D341Med (cell line): ENCODE results near the gene LRMDA.

Source experiments
- DNase-seq: peaks from one replicate; pipeline ENCODE4 v3.0.0; 2012; ENCODE audit warnings: low spot score

LRMDA gene

DNA sequence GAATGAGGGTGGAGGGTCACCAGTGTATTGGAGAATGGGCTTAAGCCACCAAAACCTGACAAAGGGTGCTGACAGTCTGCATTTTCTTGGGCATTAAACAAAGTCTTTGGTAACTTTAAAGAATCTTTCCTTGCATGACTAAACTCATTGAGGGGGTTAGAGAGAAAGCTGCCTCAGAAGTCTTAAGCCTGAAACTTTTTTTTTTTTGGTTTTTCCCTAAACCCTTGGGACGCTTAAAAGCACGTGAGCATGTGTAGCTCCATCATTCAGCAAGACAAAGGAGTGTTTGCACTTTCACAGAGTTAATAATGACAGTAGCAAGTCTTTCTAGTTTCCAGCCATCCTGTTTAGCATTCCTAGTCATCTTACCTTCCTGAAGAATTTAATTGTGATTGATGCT, 110.7 kb downstream of the LRMDA start:
- no peak for DNase-seq

DNA sequence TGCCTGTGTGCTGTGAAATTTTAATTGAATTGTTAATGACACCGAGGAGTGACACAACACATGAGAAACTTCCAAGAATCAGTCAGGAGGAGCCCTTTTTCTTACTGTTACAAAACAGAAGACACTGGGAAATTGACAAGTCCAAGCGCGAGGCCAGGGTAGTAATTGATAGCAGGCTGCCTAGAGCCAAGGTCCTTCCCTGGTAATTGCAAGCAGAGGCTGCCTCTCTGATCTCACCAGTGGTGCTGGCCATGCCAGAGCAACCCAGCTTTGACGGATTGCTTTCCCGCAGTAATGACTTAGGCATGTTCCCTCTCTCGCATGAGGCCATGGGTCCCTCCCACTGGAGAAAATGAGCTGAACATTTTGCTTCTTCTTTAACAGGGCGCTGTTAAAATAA, 111.5 kb downstream of the LRMDA start:
- DNase-seq: no peak

DNA sequence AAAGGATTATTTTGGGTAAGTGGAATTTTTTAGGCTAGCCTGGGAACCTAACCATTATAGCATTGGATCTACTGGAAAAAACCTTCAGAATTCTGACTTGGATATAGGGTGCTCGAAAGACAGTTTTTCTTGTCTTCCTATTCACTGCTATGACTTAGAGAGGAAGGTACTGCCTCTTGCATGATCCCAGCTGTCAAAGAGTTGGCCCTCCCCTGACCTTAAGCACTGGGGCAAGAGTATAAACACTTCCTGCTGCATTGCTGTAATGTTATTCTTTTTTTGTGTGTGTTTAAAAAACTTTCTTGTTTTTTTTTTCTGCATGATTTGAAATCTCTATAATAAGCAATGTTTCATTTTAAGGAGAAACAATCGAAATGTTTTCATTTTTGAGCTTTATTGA, 113.0 kb downstream of the LRMDA start:
- no peak for DNase-seq

DNA sequence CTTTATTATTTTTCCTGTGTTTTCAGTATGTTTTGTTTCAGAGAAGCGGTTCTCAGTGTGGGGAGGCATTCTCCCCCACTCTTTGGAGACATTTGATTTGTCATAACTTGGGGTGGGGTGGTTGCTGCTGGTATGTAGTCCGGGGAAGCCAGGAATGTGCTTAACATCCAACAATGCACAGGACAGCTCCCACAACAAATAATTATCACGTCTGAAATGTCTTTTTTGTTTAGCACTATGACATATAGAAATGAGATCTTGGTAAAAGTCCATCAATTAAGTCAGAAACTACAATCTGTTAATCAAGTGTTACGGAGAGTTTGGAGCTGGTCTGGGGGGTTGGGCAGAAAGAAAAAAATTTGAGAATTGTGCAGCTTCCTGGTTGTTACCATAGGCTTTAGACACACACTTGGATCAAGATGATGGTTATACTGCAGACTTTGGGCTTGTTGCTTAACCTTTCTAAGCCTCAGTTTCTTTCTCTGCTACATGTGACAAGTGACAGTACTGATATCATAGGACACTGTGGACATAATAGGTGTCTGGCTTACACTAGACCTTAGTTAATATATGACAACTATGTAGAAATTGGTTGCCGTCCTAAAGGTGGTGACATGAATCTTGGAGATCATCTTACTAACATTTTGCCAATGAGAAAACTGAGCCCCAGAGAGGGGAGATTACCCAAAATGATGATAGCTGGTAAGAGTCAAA, 113.7 kb downstream of the LRMDA start:
- no peak for DNase-seq

DNA sequence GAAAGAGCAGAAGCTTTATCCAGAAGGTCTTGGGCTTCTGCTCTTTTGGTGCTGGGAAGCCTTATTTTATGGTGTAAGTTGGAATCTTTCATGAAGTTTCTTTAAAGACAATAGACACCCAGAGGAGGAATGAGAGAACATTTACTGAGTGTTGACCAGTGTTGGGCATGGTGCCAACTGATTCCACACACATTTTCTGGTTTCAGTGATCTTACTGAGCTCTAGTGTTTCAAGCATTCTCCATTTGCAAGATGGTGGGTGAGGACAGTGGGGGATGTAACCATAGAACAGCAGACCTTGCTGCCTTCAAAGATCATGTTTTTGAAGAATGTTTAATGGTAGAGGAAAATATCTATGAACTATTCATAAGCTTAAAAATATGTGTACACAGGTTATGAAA, 114.6 kb downstream of the LRMDA start:
- DNase-seq: no peak

DNA sequence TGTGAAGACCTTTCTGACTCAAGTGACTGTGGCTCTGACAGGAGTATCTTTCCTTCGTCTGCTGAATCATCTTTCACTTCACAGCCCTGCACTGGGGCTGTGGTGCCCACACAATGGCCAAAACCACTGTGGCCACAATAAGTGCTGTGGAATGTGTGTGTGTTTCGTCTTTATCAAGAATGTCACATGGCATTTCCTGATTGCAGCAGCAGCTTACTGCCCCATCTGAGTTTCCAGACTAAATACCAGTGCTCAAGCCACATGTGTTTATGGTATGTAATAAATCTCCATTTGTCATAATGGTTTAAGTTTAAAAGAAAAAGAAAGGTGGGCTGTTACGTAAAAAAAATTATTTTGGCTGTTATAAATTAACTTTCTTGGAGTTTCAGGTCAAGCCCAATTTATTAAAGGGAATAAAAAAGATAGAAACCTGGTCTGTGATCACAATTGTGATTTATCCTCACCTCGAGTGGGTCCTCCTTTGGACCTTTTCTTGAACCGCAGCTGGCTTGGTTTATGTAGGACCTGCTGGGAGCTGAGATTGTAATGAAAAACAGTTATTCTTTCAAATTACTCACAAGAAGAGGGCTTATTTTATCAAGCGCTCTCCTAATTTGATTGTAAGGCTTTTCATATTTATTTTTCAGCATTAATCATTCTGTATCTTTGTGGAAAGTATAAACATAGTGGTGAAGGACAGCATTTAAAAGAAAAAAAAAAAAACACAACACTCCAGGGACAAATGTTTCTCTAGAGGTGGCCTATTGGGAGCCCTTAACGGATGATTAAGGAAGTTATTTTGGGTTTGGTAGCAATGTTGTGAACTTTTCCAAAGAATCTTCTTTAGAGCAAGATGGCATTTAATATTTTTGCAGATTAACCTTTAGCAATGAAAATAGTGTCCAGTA, 116.2 kb downstream of the LRMDA start:
- DNase-seq: no peak

DNA sequence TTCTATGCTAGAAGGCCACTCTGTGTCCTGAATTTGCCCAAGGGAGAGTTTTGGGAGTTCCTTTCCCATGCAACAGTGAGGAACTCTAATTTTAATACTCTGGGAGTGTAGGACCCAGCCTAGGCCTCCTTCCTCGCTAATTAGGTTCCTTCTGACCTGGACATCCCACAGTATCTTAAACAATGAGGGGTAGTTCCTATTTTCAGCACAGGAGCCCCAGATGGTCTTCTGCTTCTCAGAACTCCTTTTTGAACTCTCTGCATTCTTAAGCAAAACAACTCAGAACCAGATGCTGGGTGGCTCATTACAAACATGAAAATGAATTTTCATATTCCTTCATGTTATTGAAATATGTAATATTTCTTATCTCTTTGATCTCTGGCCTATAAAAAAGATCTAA, 116.9 kb downstream of the LRMDA start:
- DNase-seq: no peak

DNA sequence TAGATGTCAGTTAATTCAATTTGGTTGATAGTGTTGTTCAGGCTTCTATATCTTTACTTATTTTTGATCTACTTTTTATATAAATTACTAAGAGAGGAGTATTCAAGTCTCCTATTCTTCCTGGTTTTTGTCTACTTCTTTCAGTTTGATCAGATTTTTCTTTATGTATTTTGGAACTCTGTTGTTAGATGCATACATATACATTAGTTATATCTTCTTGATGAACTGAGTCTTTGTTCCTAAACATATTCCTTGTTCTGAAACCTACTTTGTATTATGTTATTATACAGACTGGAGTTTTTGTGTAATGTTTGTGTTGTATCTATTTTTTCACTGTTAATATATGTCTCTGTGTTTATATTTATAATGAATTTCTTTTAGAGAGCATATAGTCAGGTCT, 118.8 kb downstream of the LRMDA start:
- no peak for DNase-seq

DNA sequence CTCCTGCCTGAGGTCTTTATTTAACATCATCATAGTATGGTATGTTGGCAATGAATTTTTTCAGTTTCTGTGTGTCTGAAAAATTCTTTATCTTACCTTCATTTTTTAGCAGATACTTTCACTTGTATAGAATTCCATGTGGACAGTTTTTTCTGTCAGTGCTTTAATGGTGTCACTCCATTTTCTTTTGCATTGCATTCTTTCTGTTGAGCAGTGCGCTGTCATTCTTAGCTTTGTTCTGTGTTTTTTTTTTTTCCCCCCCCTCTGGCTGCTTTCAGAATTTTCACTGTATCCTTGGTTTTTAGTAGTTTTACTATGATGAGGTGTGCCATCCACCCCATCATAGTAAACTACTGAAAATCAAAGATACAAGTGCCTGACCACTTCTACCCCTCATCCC, 120.7 kb downstream of the LRMDA start:
- no peak for DNase-seq

DNA sequence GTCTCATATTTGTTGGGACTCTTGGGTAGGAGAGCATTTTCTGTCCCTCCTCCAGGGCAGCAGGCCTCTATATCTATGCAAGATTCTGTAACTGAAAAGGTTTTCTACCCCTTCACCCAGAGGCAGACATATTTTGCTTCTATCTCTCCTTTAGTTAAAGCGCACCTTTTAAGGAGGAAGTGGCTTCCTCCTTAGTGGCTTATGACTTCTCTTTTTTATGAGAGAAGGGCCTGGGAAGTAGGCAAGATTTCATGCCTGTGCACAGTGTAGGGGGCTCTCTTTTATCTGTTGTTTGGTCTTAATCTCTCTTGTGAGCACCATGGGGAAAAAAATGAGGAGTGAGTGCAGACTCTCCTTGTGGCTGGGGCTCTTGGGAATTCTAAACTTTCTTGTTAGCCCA, 122.1 kb downstream of the LRMDA start:
- DNase-seq: no peak

DNA sequence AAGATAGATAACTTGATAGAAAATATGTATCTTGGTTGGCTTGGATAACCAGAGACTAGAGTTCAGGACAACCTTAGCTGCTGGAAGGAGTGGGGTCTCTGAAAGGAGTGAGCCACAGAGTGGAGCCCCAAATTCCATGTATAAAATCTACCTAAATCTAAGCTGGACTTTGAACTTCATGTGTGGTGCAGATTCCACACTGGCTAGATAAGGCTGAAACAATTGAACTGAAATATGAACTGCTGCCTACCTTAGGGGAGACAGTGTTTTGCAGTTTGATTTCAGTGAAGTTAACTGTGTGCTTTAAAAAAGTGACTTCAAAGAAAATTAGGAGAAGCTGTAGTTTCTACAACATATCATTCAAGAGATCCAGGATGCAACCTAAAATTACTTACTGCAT, 123.9 kb downstream of the LRMDA start:
- DNase-seq: no peak

DNA sequence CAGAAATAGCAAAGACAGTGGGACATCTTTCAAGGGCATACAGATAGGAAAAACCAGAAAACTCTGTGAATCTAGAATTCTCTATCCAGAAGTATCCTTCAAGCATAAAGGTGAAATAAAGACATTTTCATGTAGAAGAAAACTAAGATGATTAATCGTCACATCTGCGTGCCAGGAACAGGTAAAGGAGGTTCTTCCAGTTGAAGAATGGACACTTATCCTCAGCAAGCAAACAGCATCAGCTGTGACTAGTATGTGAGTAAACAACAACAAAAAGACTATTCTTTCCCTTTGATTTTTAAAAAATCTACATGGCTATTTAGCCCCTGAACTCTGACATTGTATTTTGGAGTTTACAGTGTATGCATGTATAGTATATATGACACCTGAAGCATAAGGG, 124.9 kb downstream of the LRMDA start:
- DNase-seq: no peak

DNA sequence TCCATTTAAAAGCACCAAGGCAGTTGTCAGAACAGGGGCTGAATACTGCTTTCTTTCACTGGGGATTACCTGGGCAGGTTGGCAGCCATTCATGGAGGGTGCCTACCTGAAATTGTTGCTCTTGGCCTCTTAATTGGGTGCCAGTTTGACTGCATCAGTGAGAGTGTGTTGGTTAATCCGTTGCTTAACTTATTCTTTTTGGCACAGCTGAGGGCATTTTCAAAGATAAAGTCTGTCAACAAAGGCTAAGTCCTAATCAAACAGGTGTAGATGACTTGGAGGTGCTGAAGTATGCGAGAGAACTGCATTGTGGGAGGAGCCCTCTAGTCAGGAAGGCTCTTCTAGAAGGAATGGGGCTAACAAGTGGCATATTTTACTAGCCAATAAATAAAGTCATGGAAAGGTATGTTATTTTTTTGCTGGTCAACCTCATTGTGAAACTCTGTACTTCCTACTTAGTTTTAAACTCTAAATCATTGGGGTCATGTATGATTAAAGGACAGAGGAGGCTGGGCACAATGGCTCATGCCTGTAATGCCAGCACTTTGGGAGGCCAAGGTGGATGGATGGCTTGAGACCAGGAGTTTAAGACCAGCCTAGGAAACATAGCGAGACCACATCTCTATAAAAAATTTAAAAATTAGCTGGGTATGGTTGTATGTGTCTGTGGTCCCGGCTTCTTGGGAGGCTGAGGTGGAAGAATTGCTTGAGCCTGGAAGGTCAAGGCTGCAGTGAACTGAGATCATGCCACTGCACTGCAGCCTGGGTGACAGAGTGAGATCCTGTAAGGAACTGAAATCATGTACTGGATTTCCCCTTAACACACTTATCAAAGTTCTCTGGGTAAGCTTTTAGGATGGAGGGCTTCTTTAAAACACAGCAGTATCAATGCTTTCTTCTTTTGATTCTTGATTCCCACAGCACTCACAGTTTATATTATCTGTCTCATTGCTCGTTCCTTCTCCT, 134.1 kb downstream of the LRMDA start:
- no peak for DNase-seq

DNA sequence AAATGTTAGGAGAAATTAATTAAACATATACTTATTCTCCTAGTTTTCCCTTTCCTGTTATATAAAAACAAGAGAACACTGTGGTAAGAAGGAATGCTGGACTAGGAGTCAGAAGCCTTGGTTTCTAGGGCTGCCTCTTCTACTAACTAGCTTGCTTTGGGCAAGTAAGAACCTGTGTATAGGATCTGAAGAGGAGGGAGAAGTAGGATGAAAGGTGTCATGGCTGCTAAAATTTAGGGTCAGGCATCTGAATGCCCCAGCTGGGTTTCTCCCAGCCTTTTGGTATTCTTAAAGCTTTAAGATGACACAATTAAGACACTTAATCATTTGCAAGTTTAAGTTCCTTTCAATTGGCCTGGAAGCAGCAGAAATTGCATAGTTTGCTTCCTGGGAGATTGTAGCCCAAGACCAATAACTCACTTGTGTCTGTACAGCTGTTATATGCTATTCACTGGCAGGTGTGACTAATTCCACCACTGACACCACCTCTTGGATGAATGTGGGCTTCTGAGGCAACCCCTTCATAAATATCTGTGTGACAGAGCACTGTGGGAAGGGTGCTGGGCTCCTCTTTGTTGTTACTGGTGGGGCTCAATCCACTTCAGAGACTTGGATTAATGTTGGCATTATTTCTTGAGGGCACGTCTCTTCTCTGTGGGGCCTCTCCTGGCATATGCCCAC, 137.2 kb downstream of the LRMDA start:
- DNase-seq: no peak

DNA sequence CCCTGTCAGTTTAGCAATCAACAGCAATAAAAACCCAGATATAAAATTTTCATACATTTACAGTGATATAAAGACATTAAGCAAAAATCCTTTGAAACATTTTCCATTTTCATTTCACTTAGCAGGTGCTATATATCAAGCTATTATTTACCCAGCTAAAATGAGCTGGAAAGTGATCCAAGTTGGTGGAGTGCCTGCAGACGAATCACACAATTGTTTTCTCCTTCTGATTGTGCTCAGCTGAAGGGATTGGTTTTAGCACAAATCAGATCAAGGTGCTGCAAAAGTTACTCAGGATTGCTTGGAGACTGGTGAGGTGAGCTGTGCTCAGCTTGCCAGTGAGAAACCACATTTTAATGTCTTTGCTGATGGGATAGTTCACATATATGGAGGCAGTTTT, 138.1 kb downstream of the LRMDA start:
- no peak for DNase-seq

DNA sequence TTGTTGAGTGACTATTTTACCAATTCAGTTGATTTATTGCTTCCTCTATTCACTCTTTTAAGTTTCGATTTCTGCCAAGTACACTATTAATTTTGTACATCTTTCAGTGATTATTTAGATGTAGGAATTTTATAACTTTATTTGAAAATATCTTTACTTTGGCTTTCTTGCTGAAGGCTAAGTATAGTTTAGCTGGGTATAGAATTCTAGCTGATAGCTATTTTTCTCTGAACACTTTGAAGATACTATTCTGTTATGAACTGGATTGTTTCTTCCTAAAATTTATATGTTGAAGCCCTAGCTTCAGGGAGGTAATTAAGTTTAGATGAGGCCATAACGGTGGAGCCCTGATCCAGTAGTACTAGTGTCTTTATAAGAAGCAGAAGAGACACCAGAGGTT, 141.1 kb downstream of the LRMDA start:
- no peak for DNase-seq

DNA sequence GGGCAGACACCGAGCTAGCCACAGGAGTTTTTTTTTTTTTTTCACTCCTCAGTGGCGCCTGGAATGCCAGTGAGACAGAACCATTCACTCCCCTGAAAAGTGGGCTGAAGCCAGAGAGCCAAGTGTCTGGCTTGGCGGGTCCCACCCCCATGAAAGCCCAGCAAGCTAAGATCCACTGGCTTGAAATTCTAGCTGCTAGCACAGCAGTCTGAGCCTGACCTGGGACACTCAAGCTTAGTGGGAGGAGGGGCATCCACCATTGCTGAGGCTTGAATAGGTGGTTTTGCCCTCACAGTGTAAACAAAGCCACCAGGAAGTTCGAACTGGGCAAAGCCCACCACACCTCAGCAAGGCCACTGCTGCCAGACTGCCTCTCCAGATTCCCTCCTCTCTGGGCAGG, 144.5 kb downstream of the LRMDA start:
- no peak for DNase-seq

DNA sequence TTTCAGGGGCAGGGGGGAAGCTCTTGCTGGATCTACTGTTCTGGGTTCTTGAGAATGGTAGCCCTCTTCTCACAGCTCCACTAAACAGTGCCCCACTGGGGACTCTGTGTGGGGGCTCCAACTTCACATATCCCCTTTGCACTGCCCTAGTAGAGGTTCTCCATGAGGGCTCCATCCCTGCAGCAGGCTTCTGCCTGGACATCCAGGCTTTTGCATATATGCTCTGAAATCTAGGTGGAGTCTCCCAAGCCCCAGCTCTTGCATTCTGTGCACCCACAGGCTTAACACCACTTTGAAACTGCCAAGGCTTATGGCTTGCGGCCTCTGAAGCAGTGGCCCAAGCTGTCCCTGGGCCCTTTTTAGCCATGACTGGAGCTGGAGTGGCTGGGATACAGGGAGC, 150.7 kb downstream of the LRMDA start:
- no peak for DNase-seq

DNA sequence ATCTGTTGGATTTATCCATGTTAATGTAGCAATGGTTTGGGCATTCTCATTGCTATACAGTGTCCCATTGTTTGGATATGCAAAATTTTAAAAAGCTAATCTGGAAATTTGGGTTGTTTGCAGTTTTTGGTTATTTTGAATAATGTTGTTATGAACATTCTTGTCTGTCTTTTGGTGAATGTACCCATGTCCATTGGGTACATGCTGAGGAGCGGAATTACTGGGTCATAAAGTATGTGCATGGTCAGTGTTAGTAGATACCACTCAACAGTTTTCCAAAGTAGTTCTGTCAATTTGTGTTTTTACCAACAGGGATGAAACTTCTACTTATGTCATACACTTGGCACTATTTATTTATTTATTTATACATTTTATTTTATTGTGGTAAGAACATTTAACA, 153.9 kb downstream of the LRMDA start:
- no peak for DNase-seq

DNA sequence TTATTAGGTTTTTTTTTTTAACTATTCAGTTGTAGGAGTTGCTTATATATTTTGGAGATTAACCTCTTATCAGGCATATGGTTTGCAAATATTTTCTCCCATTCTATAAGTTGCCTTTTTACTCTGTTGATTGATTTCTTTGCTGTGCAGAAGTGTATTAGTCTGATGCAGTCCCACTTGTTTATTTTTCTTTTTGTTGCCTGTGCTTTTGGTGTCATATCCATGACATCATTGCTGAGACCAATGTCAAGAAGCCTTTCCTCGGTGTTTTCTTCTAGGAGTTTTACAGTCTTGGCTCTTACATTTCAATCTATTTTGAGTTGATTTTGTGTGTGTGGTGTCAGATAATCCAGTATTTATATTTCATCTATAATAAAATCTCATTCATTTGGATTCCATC, 155.4 kb downstream of the LRMDA start:
- no peak for DNase-seq

DNA sequence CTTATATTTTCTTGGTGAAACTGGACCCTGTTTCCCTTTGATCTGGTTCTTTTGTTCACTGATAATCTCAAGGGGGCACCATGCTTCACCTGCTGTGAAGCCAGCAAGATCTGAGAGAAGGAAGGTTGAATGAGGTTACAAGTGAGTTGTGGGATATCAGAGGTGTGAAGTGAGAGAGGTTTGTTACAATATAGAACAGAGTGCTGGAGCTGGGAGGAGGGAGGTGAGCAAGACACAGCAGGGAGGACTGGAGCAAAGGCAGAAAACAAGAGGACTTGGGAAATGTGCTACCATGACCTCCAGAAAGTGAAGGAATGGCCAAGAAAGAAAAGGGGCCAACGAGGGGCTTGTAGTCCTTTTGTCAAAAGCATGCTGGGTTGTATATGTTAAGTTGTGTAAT, 156.6 kb downstream of the LRMDA start:
- no peak for DNase-seq
